ENCODE data around the gene S100A5.
"Not testable (repeated sequence)": the region's sequence is repeated elsewhere in the genome, so short reads cannot be mapped to it uniquely, and the experiment has no call there.

S100A5 gene

DNA sequence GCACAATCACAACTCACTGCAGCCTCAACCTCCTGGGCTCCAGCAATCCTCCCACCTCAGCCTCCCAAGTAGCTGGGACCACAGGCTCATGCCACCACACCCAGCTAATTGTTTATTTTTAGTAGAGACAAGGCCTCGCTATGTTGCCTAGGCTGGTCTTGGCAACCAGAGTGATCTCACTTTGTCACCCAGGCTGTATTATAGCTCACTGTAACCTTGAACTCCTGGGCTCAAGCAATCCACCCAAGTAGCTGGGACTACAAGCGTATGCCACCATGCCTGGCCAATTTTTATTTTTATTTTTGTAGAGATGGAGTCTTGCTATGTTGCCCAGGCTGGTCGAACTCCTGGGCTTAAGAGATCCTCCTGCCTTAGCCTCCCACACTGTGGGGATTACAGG is 21.3 kb upstream of the S100A5 start:
- not testable (repeated sequence) for H3K9me3 Mint-ChIP-seq, H3K36me3 Mint-ChIP-seq, H3K27ac Mint-ChIP-seq, DNase-seq, H3K4me3 Mint-ChIP-seq, H3K27me3 Mint-ChIP-seq
- CTCF ChIA-PET = interaction anchor here (1.1 to 2.9 kb wide), 2 partner anchors 12 to 29 kb away, joined by 5 to 21 read pairs; no protein-coding TSS in a partner anchor
- peaks cover 21% of the 10 kb centered on the region for H3K4me1 Mint-ChIP-seq

DNA sequence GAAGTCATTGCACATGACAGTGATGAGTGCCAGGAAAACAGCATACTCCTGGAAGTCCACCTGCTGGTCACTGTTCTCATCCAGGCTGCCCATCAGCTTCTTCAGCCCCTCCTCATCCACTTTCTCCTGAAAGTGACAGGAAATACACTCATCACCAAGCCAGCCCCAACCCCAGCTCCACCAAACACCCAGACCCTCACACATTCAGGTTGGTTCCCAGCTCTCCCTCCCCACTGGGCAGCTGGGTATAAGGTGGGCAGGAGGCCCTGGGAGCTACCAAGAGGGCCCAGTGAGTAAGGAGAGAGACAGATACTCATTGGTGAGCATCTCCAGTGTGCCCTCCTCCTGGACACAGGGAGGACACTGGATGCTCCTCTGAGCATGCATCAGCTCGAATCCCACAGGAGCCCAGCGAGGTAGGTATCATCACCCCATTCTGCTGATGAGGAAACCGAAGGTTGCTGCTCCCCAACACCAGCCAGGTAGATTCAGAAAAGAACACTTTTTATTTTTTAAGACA is 20.8 kb upstream of the S100A5 start:
- CTCF ChIA-PET = interaction anchor here (1.1 to 2.9 kb wide), 2 partner anchors 11 to 29 kb away, joined by 5 to 21 read pairs; no protein-coding TSS in a partner anchor
- DNase-seq = no peak
- Mint-ChIP-seq H3K9me3 (no peaks in the 10 kb centered on the region), H3K4me3 (no peak overlapping the region), H3K27me3 (no peaks in the 10 kb centered on the region), H3K36me3 (no peaks in the 10 kb centered on the region), H3K27ac (no peak overlapping the region), H3K4me1 (peaks cover 16% of the 10 kb centered on the region)

DNA sequence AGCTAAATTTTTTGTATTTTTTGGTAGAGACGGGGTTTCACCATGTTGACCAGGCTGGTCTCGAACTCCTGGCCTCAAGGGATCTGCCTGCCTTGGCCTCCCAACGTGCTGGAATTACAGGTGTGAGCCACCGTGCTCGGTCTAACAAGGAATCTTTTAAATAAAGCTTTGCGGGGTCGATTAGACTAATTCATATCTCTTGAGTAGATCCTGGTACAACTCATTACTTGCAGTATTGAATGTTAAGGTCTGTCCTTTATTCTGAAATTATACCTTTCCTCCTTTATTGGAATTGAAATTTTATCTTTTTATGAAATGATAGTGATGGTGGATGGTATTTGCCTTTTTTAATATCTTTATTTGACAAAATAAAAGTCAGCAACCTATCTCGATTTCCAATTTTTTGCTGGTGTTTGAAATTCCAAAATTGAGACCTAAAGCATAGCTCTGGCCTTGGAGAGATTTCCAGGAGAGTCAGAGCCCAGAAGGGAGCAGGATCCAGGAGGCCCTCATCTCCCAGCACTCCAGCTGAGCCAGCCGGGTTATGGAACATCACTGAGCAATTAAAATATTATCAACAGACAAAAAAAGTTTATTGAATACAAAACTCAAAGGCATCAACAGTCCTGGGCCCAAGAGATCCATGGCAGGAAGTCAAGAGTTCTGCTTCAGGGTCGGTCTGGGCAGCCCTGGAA is 20.2 kb upstream of the S100A5 start:
- Mint-ChIP-seq H3K36me3 (no peaks in the 10 kb centered on the region), H3K9me3 (no peaks in the 10 kb centered on the region), H3K4me1 (peaks cover 11% of the 10 kb centered on the region), H3K27me3 (no peaks in the 10 kb centered on the region), H3K27ac (no peak overlapping the region), H3K4me3 (no peak overlapping the region)
- DNase-seq = no peak
- CTCF ChIA-PET = interaction anchor here (0.7 to 2.9 kb wide), 4 partner anchors 10 to 928 kb away, joined by 3 to 21 read pairs (median 4); no protein-coding TSS in a partner anchor

DNA sequence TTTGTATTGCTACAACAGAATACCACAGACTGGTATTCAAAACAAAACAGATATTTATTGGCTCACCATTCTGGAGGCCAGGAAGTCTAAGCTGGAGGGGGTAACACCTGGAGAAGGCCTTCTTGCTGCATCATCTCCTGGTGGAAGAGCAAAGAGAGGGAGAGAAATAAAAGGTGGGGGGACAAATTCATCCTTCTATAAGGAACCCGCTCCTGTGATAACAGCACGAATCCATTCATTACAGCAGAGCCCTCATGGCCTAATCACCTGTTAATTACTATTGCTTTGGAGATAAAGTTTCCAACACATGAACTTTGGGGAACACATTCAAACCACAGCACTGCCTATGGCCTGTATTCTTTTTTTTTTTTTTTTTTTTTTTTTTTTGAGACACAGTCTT is 19.5 kb upstream of the S100A5 start:
- DNase-seq = no peak
- CTCF ChIA-PET = interaction anchor here (0.7 to 2.9 kb wide), 3 partner anchors 10 to 929 kb away, joined by 3 to 21 read pairs (median 4); no protein-coding TSS in a partner anchor
- H3K36me3 Mint-ChIP-seq = no peaks in the 10 kb centered on the region
- H3K4me3 Mint-ChIP-seq = no peak overlapping the region
- no peaks in the 10 kb centered on the region for H3K9me3 Mint-ChIP-seq
- peaks cover 6% of the 10 kb centered on the region for H3K4me1 Mint-ChIP-seq
- no peaks in the 10 kb centered on the region for H3K27me3 Mint-ChIP-seq
- H3K27ac Mint-ChIP-seq = peak overlapping the region; percentile 62

DNA sequence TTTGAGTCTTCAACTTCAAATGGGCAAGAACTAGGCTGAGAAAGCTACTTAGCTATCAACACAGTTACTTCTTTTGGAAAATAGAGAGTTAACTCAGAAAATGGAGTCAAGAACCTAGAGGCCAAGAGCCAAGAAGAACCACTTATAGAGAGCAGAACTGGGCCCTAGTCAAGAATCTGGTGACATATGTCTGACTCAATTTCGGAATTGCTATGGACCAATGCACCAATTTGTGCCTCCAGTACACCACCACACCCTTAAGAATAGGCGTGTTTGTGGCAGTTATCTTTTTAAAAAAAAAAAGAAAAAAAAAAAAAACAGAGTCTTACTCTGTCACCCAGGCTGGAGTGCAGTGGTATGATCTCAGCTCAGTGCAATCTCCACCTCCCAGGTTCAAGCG is 17.1 kb upstream of the S100A5 start:
- Mint-ChIP-seq H3K4me3 (no peak overlapping the region), H3K27ac (no peak overlapping the region), H3K9me3 (no peaks in the 10 kb centered on the region), H3K36me3 (no peaks in the 10 kb centered on the region), H3K27me3 (peaks cover 13% of the 10 kb centered on the region), H3K4me1 (peaks cover 13% of the 10 kb centered on the region)
- DNase-seq = no peak
- CTCF ChIA-PET = interaction anchor here (0.8 to 1.5 kb wide), 2 partner anchors 25 to 26 kb away, joined by 3 read pairs; no protein-coding TSS in a partner anchor

DNA sequence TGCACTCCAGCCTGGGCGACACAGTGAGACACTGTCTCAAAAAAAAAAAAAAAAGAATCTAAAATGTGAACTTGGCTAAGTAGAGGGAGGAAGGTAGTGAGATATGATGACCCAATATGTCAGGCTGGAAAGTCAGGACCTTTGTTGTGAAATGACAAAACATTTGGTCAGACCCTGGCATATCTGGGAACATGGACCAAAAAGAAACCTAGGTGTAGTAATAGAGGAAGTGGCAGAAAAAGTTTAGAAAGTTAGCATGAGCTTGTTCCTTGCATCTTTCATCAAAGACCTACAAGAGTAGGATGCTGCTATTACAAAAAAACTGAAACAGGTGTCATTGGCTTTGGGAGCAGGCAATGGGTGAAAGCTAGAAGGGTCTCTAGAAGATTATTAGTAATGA is 15.6 kb upstream of the S100A5 start:
- no peaks in the 10 kb centered on the region for H3K36me3 Mint-ChIP-seq
- CTCF ChIA-PET = interaction anchor here (0.6 to 1.1 kb wide), 3 partner anchors 12 to 62 kb away, joined by 3 to 4 read pairs (median 3); no protein-coding TSS in a partner anchor
- H3K27me3 Mint-ChIP-seq = peaks cover 13% of the 10 kb centered on the region
- no peak for DNase-seq
- H3K27ac Mint-ChIP-seq = no peak overlapping the region
- H3K9me3 Mint-ChIP-seq = no peaks in the 10 kb centered on the region
- H3K4me1 Mint-ChIP-seq = peaks cover 9% of the 10 kb centered on the region
- no peak overlapping the region for H3K4me3 Mint-ChIP-seq

DNA sequence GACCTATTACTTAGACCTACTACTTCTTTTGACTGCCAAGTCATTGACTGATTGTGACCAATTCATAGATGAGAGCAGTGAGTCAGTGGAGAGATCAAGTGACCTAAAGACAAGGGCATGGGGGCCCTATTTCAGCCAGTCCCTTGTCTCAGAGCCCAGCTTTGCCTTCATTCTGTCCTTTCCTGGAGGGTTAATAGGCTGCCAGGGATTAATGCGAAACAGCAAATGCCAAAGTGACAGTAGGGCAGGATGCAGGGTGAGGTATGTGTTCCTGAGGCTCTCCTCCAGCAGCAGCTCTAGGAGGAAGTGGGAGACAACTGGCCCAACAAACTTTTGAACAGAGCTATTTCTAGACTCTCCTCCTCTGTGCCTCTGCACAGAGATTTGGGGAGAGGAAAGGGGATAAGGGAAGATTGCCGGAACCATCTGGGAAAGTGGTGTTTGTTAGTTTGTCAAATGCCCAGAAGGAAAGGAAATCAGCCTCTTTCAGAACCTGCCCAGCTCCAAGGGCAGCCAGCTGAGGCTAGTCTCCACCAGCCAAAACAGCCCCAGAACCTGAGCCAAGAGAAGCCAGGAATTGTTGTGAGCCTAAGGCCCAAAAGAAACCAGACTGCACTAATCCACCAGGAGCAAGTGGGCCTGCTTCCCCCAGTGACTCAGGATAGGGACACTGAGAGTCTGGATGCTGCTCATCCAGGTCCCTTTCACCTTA is 13.3 kb upstream of the S100A5 start:
- Mint-ChIP-seq H3K36me3 (no peaks in the 10 kb centered on the region), H3K27me3 (peaks cover 32% of the 10 kb centered on the region), H3K27ac (no peak overlapping the region), H3K4me1 (peaks cover 21% of the 10 kb centered on the region), H3K4me3 (no peak overlapping the region), H3K9me3 (no peaks in the 10 kb centered on the region)
- CTCF ChIA-PET = interaction anchor here (0.8 to 1.6 kb wide), 3 partner anchors 10 to 22 kb away, joined by 3 to 4 read pairs (median 3); no protein-coding TSS in a partner anchor
- peak; percentile 5 for DNase-seq

DNA sequence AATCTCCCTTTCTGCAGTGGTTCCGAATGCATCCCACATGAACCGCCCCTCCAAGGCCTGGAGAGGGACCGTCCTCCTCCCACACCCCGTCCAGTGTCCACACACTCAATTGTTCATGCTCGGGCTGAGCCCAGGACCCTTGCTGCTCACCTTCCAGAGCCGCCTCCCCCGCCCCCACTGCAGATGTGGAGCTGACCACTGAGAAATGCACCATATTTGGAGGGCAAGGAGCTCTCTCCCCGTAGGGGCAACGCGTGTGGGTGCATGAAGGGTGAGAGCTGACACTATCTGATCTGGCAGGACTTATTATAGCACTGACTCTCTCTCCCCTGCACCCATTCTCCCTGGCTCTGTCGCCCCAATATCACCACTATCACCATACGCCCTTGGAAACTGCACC is 12.4 kb upstream of the S100A5 start:
- Mint-ChIP-seq H3K9me3 (no peaks in the 10 kb centered on the region), H3K27ac (no peak overlapping the region), H3K4me1 (peaks cover 30% of the 10 kb centered on the region), H3K36me3 (no peaks in the 10 kb centered on the region), H3K27me3 (peaks cover 35% of the 10 kb centered on the region), H3K4me3 (no peak overlapping the region)
- CTCF ChIA-PET = interaction anchor here (0.8 kb wide), 1 partner anchor 9 kb away, joined by 3 read pairs; no protein-coding TSS in a partner anchor
- DNase-seq = no peak

DNA sequence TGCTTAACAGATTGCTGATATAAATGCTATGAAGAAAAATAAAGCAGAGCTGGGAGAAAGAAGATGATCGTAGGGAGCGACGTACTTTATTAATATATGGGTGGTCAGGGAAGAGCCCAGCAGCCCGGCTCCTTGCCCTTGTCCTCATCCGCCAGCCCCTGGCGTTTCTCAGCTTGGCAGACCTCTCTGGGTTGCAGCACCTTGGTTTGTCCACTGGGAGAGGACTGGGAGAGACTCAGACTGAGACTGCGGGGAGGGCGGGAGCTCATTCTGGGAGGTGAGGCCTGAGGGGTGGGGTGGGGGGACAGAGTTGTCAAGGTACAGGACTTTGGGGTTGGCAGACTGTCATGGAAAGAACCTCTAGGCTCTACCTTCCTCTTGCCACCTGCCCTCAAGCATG is 11.6 kb upstream of the S100A5 start:
- H3K4me3 Mint-ChIP-seq = no peak overlapping the region
- CTCF ChIA-PET = interaction anchor here (1.0 kb wide), 1 partner anchor 19 kb away, joined by 3 read pairs; no protein-coding TSS in a partner anchor
- no peaks in the 10 kb centered on the region for H3K9me3 Mint-ChIP-seq
- H3K4me1 Mint-ChIP-seq = peaks cover 38% of the 10 kb centered on the region
- H3K27me3 Mint-ChIP-seq = peaks cover 35% of the 10 kb centered on the region
- DNase-seq = no peak
- no peak overlapping the region for H3K27ac Mint-ChIP-seq
- H3K36me3 Mint-ChIP-seq = no peaks in the 10 kb centered on the region

DNA sequence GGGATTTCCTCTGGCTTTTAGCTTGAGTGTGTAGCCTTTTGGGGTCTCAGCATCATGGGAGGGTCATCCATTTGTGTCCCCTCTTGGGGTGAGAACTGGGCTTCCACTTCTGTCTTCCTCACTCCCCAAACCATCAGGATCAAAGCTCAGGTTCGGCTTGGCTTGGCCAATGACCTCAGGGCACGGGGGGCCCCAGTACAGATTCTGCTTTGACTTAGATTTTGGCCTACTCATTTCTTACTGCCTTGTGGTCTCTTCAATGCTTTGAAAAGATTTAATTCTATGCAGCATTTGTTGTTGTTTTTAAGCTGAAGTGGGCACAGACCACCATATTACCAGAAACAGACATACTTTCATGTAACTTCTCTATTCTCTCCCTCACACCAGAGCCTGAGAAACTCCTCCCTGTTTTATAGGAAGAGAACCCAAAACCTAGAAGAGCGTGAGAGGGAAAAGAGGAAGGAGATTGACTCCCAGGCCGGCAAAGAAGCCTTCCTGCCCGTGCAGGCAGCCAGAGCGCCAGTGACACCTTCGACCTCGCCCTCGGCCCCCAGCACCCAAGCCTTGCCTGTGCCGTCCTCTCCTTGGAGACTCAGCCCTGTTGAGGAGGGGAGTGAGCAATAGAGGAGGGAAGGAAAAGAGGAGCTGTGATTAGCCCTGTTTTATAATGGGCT is 10.2 kb upstream of the S100A5 start:
- H3K9me3 Mint-ChIP-seq = no peaks in the 10 kb centered on the region
- H3K27ac Mint-ChIP-seq = no peak overlapping the region
- CTCF ChIA-PET = interaction anchor here (1.1 to 2.0 kb wide), 5 partner anchors 9 to 19 kb away, joined by 3 to 7 read pairs (median 4); no protein-coding TSS in a partner anchor

DNA sequence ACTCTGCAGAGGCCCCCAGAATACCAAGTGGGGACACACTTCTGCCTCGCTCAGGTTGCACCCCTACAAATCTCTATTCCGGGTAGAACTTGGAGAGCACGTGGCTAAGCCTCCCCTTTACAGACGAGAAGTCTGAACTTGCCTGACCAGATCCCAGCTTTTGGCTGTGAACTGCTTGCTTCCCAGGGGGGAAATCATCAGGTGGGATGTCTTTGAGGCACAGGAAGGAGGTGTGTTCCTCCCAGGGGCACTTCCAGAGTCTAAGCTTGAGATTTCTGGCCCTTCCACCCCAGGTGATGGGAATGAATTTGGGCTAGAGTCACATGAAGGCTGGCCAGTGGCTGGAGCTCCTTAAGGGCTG is 9.6 kb upstream of the S100A5 start:
- Mint-ChIP-seq H3K4me3 (no peak overlapping the region), H3K9me3 (no peaks in the 10 kb centered on the region), H3K36me3 (peaks cover 2% of the 10 kb centered on the region), H3K27ac (no peak overlapping the region), H3K4me1 (peaks cover 54% of the 10 kb centered on the region), H3K27me3 (peaks cover 35% of the 10 kb centered on the region)
- CTCF ChIA-PET = interaction anchor here (0.9 to 2.0 kb wide), 4 partner anchors 10 to 20 kb away, joined by 3 to 7 read pairs (median 4); no protein-coding TSS in a partner anchor
- peak; percentile 13 for DNase-seq

More for the DNA sequence above, 10.2 kb upstream of the S100A5 start:
- H3K36me3 Mint-ChIP-seq = no peaks in the 10 kb centered on the region
- no peak overlapping the region for H3K4me3 Mint-ChIP-seq
- peaks cover 48% of the 10 kb centered on the region for H3K4me1 Mint-ChIP-seq
- H3K27me3 Mint-ChIP-seq = peaks cover 35% of the 10 kb centered on the region
- peak; percentile 11 for DNase-seq

DNA sequence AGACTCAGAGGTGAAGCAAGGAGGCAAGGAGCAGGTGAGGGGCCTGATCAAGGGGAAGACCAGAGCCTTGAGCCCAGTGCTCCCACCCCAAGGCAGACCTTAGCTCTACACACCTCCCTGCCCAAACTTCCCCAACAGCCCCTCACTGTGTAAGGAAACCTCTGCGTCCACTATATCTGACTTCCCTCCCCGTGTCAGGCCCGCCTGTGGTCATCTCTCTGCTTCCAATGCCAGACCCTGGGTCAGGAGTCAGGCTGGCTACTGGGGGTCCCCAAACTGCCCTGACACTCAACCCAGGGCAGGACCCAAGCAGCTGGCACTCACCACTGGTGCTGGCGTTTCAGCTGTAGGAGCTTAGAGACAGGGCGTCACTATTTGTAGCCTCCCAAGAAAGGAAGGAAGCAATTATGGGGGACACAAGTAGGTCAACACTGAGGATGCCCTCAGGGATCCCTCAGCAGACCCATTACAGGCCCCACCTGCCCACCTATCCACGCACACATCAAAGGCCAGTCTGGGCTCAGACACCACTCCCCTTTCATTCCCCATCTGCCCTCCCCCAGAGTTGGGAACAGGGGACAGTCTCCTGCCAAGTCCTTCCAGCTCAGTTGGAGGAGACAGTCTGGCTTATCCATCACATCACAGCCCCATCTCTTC is 9.1 kb upstream of the S100A5 start:
- DNase-seq = peak; percentile 7
- Mint-ChIP-seq H3K4me1 (peaks cover 59% of the 10 kb centered on the region), H3K36me3 (peaks cover 7% of the 10 kb centered on the region), H3K4me3 (no peak overlapping the region), H3K9me3 (no peaks in the 10 kb centered on the region), H3K27me3 (peaks cover 35% of the 10 kb centered on the region), H3K27ac (no peak overlapping the region)
- CTCF ChIA-PET = interaction anchor here (0.9 to 2.0 kb wide), 4 partner anchors 10 to 20 kb away, joined by 3 to 7 read pairs (median 4); no protein-coding TSS in a partner anchor

All from activated naive CD4-positive, alpha-beta T cell treated with anti-CD3 and anti-CD28 coated beads, Interleukin-2, amount 10 ng/mL, durations not matched to agents 7 days and 5 days (primary cell).